Urothelium cell line (cell line): Measurements from ENCODE around the gene FAM13A.
"Not testable (repeated sequence)": the region's sequence is repeated elsewhere in the genome, so short reads cannot be mapped to it uniquely, and the experiment has no call there.

Source experiments
- DNase-seq: peaks from one replicate; pipeline ENCODE4 v3.0.0; 2011; ENCODE audit warnings: low spot score, mixed read lengths
- FAIRE-seq: peaks from 2 replicates; lab custom pipeline; 2011; peaks lifted over from hg19 to GRCh38; lab: Jason Lieb, UNC

The FAM13A gene

DNA sequence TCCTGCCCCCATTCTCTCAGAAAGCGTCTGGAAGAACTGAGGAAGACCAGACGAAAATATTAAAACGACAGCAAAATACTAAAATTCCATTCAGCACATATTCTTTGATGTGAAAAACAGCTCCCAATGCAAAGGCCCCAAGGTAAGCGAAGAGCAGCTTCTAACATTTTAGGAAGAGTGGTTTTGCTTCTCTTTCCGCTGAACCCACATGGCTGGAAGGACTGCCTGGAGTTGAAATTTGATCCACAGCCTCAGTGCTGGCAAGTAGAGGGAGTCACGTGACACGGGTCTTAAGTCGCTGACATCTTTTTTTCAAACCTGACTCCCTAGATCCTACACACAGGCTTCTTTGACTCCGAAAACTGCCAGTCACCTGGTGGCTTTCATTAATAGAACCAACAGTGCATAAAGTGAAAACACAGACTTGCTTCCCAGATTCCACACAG, at the start of gene FAM13A:
Gene FAM13A, minus strand, starts transcription at position 233 of the 446 bp plus-strand sequence. Its CDS starts 221 bp downstream, at position 12.
- no peak for FAIRE-seq
- peak; percentile 81 for DNase-seq

DNA sequence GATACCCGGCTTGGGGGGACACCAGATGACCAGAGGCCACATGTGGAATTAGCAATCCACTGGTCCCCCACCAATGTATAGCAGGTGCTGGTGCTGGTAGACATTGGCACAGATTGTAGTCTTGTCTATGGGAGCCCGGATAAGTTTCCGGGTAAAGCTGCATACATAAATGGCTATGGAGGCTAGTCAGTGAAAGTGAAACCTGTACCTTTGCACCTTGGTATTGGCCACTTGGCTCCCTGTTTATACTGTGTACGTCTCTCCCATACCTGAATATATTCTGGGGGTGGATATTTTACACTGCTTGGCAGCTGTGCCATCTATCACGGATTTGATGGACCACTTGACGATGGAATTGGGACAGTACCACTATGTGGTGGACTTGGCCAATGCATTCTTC, 48.7 kb upstream of the FAM13A start:
- DNase-seq (no peak), FAIRE-seq (peak; percentile 81)

DNA sequence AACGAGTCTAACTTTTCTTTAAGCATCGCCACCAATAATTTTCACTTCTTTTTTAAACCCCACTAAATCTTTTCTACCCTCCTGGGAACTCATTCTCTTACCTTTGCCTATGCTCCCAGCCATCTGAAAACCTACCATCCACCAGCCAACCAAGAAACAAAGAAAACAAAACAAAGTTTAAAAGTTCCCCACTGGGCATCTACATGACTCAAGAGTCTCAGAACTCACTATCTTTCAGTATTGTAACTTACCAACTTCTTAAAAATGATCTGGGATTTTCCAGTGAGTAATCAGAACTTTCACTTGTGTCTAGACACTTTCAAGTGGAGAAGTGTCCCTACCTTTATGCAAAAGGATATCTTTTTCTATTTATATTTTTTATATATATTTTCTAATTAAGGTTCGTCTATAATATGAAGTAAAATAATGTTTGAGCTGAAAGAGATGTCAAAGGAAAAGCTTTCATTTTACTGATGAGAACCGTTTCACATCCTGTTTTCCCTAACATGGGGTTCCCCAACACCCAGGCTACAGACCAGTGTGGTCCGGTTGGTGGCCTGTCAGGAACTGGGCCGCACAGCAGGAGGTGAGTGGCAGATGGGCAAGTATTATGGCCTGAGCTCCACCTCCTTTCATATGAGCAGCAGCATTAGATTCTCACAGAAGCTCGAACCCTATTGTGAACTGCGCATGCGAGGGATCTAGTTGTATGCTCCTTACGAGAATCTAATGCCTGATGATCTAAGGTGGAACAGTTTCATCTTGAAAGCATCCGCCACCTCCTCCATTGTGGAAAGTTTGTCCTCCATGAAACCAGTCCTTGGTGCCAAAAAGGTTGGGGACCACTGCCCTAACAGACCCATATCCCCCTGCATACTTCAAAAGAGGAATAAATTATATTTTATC, 44.5 kb upstream of the FAM13A start:
- FAIRE-seq (peak; percentile 72), DNase-seq (no peak)

DNA sequence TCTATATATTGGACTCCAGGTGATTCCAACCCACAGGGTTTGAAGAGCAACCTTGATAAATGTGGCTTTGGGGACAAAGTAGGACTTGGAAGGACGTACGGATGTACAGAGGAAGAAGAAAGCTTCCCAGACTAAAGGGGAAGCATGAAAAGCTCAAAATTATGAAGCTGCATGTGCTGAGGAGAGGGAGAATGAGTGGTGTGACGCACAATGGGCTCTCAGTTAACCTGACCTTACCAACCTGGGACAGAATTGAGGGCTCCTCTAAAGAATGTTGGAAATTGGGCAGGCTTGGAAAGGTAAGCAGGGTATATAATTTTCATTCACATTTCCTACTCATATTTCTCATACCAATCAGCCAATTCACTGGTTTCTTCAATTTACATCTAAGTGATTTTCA, 43.9 kb upstream of the FAM13A start:
- FAIRE-seq (no peak), DNase-seq (no peak)

DNA sequence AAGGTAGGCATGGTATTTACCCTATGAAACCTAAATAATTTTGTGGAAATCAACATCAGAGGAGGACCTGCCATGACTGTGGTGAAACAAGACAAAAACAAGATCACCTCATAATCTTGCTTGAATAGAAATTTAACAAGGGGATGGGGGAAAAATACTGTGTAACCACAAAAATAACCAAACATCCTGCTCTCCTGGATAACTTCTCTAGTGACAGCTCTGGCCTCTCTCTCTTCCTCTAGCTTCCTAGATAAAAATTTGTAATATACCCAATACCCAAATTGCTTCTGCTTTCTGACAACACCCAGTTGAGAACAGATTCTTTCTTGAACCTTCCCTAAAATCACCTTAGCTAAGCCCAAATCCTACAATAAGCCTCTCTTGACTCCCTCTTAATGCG, 42.5 kb upstream of the FAM13A start:
- DNase-seq (no peak), FAIRE-seq (no peak)

DNA sequence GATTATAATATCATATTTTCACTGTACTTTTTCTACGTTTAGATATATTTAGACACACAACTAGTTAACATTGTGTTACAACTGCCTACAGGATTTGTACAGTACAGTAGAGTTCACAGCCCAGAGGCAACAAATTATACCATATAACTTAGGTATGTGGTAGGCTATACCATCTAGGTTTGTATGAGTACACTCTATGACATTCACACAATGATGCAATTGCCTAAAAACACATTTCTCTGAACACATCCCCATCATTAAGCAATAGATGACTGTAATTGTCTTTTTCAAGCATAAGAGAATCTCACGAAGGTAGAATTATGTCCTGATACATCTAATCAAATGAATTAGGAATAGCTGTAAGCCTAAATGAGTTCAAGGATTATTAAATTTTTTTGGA, 42.0 kb upstream of the FAM13A start:
- DNase-seq (no peak), FAIRE-seq (no peak)

DNA sequence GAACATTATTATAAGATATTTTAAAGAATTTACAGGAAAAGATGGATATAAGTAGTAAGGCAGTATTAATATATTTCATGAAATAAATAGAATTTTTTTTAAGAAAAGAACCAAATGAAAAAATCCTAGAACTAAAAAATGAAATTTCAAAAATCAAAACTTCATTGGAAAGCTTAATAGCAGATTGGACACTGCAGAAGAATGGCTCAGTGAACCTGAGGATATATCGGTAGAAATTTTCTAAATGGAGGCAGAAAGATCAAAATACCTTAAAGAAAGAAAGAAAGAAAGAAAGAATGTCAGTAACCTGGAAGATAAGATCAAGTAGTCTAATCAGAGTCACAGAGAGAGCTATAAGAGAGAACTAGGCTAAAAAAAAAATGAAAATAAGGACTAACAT, 21.3 kb upstream of the FAM13A start:
- FAIRE-seq: no peak

DNA sequence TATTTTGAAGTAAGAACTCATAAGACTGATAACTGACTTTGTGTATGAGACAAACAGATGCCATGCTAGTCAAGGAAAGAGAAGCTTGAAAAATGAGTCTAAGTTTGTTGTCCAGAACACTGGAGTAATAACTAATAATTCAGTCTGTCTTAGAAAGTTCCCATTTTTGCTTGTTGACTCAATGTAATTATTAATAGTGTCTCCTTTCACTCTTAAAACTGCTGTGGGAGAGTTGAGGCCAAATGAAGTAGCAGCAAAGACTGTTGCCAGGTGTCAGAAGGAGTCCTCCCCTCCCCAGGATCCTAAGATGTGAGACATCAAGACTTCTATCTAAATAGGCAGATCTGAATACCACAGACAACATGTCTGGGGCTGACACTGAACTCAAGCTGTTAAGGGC, 20.8 kb upstream of the FAM13A start:
- no peak for FAIRE-seq

More for the DNA sequence above, 21.3 kb upstream of the FAM13A start:
- no peak for DNase-seq

DNA sequence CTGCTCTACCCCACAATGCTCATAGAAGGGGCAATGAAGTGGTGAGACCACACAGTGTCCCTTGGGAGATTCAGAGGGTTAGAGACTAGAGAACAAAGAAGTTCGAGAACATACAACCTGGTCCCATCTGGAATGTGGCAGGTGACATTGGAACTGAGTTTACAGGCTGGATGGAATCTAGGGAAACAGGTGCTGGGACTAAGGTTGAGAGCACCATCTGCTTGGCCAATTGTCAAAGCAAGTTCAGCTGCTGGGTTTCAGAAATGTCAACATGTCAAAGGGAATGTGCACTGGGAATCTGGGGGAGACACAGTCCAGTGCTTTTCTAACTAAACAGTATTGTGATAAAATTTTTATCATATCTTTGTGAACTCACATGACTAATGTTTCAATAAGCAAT, 15.9 kb upstream of the FAM13A start:
- DNase-seq (no peak), FAIRE-seq (no peak)

More for the DNA sequence above, 20.8 kb upstream of the FAM13A start:
- no peak for DNase-seq

DNA sequence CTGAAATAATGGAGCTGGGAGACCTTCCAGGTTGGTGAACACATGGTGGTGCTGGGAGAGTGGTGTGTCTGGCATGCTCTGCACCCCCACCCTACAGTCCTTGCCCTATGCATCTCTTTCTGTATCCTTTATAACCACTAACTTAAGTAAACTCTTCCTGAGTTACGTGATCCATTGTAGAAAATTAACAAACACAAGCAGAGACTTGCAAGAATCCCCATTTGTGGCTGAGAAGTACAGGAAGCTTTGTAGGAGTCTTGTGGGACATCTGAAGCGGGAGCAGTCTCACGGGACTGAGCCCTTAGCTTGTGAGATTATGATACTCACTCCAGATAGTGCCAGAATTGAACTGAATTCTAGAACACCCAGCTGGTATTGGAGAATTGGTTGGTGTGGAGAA, 14.3 kb upstream of the FAM13A start:
- no peak for FAIRE-seq

DNA sequence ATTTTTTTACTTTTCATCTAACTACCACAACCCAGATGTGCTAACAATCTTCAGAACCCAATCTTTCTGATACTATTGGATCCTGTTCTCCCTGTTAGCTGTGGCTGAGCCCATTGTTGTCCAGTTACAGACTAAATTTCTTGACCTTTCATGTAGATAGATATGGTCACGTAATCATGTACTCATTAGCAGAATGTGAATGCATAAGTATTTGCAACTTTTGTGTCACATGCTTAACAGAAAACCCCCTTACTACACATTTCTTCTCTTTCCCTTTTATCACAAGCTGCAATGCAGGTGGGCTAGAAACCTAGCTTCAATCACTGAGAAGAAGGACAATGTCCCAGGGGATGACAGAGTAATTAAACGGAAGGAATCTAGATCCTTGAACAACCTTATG, 13.1 kb upstream of the FAM13A start:
- FAIRE-seq: no peak
- DNase-seq: no peak

More for the DNA sequence above, 14.3 kb upstream of the FAM13A start:
- DNase-seq: no peak

DNA sequence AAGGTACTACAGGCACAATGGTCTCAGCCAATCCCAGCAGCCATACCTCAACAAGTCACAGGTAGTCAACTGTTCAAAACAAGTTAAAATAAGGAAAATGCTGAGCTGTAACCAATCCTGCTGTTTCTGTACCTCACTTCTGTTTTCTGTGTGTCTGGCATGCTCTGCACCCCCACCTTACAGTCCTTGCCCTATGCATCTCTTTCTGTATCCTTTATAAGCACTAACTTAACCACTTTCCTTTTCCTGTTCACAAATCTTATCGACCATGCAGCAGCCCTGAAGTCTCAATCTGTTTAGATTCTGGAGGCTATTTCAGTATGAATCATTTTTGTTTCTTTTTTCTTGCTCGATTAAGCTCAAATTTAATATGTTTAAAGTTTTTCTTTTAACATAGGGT, 12.5 kb upstream of the FAM13A start:
- FAIRE-seq (no peak), DNase-seq (no peak)

DNA sequence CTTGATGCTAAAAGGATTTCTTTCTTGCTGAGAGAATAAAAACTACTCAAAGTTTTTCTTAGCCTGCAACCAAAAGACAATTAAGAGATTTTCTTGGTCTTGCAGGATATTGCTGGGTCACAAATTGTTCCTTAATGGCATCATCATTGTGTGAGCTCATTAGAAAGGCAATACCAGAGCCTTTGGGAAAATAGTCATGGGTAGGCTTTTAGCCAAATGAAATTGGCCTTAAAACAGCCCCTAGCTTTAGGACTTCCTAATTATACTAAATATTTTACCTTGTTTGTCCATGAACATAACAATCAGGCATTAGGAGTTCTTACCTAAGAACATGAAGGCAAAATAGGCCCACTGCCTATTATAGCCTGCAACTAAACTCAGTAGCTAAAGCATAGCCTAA, 10.4 kb upstream of the FAM13A start:
- FAIRE-seq (no peak), DNase-seq (no peak)

DNA sequence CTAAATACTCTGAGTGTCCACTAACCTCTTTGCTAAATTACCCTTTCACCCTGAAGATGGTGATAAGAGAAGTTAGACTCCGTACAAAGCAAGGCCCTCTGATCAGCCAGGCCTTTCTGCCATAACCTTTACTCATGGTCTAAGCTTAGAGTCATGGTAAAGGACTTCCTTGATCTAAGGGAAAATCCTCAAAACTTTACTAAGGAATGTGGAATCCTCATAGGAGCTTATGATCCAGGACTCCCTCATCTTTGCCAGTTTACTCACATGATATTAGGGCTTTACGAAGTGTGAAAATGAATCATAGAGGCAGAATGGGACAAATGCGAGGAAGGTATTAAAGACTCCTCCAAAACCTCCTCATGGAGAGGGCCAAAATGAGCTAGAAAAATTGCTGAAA, 7.9 kb upstream of the FAM13A start:
- FAIRE-seq (no peak), DNase-seq (no peak)

DNA sequence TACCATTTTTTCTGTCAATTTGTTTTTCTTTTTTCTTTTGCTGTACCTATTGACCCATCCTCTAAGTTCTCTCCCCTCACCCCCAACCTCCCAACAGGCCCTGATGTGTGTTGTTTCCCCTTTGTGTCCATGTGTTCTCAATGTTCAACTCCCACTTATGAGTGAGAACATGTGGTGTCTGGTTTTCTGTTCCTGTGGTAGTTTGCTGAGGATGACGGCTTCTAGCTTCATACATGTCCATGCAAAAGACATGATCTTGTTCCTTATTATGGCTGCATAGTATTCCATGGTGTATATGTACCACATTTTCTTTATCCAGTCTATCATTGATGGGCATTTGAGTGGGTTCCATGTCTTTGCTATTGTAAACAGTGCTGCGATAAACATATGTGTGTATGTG, 859 bp upstream of the FAM13A start:
- not testable (repeated sequence) for FAIRE-seq, DNase-seq

DNA sequence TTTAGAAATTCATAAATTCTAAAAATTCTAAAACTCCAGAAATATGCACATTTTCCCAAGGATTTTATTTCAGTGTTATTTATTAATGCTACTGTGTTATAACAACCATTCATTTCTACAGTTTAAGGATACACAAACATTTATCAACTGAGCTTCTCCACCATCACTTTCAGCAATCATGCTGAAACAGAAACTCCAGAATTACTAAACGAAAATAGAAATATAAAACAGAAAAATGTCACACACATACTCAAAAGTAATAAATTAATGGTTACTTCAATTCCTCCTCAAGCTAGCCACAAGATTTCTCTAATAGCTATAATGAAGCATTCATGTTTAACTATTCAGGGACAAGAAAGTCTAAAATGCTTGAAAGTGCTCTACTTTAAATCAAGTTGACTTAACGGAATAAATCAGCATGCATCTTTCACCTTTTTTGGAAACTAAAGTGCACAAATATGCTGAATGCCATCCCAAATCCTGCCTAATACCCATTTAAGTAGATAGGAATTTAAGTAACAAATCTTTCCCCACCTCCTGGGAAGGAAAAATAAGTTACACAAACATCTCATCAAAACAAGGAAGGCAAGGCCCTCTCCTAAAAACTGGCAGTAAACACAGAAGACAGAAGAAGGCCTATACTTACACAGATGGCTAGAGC, 563 bp downstream of the FAM13A start:
- FAIRE-seq: no peak
- peak; percentile 26 for DNase-seq

DNA sequence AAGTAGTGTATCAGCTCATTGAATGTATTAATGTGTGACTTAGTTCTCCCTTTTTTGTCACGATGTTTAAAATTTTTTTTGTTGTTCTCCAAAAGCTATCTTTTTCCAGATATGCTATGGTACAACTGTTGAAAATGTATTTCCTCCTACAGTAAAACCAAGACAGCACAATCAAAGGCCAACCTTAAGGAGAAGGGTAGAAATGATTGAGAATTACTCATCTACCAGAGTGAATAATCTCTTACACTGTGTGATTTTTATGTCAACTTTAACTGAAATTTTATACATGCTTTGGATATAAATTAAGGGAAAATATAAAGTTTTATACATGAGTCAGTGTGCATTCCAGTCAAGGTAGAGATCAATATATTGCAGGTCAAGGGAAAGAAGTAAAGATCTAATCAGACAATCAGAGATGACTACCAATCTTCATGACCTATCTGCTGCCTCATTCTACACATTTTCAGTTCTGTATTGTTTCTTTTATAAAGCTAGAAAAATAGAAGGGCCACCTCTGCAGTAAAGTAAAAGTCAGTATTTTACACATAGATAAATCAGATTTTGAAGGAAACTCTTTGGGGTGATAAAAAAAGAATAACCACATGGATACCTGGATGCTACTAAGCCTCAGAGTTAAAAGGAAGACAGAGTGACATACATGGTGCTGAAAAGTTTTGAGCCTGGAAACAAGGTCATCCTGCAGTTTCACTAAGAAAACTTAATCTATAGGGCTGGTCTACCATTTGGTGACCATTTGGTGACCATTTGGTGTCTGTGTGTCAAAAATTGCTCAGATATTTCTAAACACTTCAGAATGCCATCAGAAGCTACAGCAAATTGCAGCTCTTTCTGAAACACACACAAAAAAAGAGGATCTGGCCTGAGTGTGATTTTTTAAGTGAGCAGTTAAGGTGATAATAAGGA, 1.6 kb downstream of the FAM13A start:
- FAIRE-seq (no peak), DNase-seq (no peak)

DNA sequence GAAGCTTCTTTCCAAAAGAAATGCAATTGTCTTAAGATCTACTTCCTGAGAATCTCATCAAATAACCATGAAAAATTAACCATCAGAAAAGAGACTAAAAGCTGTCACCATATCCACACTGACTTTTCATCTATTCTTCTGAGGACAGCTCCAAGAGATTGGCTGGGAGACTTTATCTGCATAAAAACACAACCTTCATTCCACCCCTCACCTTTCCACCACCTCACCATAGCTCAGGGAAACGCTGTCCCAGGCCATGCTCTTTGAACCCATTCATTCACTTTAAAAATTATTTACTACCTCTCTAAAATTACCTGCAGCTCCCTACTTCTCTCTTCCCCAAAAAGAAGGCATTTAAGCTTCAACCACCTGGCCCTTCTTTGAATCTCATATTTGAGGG, 2.4 kb downstream of the FAM13A start:
- no peak for DNase-seq
- no peak for FAIRE-seq

DNA sequence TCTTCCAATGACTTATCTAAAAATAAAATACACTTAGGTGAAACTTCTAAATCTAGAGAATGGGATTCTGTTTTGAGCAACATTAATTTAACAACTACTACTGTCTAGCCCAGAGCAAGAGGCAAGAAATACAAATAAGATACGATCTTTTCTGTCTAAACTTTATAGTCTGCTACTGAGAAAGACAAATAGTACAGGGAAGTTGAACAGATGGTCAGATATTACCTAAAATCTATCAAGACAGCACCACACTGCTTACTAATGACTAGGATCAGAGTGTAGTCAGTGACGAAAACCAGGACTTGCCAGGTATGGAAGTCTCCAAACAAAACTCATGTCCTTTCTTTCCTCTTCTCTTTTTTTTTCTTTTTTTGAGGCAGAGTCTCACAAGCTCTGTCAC, 7.1 kb downstream of the FAM13A start:
- FAIRE-seq (no peak), DNase-seq (no peak)

DNA sequence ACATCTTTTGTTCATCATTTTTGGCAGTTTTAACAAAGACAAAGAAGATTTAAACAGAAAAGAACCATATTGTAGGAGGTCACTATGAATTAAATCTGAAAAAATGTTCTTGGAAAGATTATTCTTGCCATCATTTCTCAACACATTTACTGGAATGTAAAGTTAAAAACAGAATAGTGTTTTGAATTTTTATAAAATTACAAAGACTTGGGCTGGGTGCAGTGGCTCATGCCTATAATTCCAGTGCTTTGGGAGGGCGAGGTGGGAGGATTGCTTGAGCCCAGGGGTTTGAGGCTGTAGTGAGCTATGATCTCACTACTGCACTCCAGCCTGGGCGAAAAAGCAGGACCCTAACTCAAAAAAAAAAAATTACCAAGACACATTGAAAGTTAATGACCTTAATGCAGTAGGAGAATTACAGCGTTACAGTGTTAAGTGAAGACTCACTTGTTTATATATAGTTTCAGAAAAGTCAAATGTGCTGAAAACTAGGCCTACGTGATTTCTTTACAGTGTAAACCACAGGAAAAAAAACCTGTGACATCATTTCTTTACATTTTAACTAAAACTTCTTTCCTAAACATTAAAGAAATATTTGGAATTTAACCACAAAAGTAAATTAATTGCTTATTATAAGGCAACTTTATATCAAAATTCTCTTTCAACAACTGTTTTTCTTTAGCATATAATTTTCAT, 7.9 kb downstream of the FAM13A start:
- no peak for DNase-seq
- FAIRE-seq: no peak
